ENCODE measurements around the gene FCRL3.

The FCRL3 gene

DNA sequence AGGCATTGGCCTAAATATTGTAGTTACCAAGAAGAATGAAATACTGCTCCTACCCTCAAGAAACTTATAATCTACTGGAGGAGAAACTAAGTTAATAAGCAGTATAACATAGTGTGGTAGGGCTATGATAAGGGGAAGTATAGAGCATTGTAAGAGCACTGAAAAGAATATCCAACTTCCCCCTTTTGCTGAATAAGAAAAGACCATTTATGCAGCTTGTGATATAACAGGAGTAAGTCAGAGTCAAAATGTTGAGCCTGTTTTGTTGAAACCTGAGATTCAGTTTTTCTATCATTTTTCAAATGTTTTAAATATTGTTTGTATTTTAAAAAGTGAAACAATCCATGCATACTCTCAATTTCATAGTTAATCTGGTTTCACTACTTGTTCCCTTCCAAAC, 54.4 kb downstream of the FCRL3 start:
- POLR2A ChIA-PET, result no interaction called here
- Histone ChIP-seq H3K27ac (ENCODE audit: extremely low read depth, low read depth, low read length) (no peak overlapping the region), H3K4me1 (ENCODE audit: control insufficient read depth, insufficient read depth, low read length) (no peaks in the 10 kb centered on the region), H3K4me3 (ENCODE audit: low read depth, low read length) (no peak overlapping the region), H3K36me3 (ENCODE audit: control insufficient read depth in 2 of 2, insufficient read depth in 1 of 2, low read length in 2 of 2) (no peaks in the 10 kb centered on the region), H3K9me3 (ENCODE audit: control insufficient read depth, insufficient read depth, low read depth, low read length) (no peaks in the 10 kb centered on the region)
- TF ChIP-seq ZNF600 (tag by site-specific recombination; IDR thresholded peaks at IDR 0.05) (no peak), ZNF24 (tag by site-specific recombination; IDR thresholded peaks at IDR 0.05) (no peak), ZNF555 (tag by site-specific recombination; conservative IDR thresholded peaks at IDR 0.05) (no peak), HOXC10 (CRISPR knock-in tag; IDR thresholded peaks at IDR 0.05) (no peak), ZNF658 (tag by site-specific recombination; IDR thresholded peaks at IDR 0.05) (no peak), WT1 (tag by site-specific recombination; IDR thresholded peaks at IDR 0.05) (no peak), ZNF26 (tag by site-specific recombination; IDR thresholded peaks at IDR 0.05) (no peak), ZSCAN16 (tag by site-specific recombination; IDR thresholded peaks at IDR 0.05) (no peak), ZNF37A (tag by site-specific recombination; IDR thresholded peaks at IDR 0.05) (no peak), ZNF223 (tag by site-specific recombination; IDR thresholded peaks at IDR 0.05) (no peak)
- TF ChIP-seq, protein P1, sequence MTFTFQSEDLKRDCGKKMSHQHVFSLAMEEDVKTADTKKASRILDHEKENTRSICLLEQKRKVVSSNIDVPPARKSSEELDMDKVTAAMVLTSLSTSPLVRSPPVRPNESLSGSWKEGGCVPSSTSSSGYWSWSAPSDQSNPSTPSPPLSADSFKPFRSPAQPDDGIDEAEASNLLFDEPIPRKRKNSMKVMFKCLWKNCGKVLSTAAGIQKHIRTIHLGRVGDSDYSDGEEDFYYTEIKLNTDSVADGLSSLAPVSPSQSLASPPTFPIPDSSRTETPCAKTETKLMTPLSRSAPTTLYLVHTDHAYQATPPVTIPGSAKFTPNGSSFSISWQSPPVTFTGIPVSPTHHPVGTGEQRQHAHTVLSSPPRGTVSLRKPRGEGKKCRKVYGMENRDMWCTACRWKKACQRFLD (tag by site-specific recombination; IDR thresholded peaks at IDR 0.05), result no peak
- CTCF ChIA-PET, result no interaction called here

DNA sequence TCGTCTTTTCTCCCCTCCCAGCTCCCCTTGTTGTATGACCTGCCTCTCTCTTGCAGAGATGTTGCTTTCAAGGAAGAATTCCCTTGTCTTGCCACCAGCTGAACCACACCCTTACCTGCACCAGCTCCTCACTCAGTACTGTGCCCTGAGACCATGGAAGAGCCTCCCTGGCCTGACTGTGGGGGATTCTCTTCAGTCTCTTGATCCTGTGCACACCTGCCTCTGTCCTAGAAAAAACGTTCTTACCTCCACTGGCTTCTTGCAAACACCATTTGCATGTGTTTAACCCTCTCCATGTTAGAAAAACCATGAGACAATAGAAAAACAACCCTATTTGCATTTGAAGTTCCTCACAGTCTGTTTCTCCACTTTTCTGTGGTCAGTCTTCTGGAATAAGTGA, 59.4 kb downstream of the FCRL3 start:
- CTCF ChIA-PET, result no interaction called here
- POLR2A ChIA-PET, result no interaction called here
- Histone ChIP-seq H3K27ac (ENCODE audit: extremely low read depth, low read depth, low read length) (no peak overlapping the region), H3K36me3 (ENCODE audit: control insufficient read depth in 2 of 2, insufficient read depth in 1 of 2, low read length in 2 of 2) (no peaks in the 10 kb centered on the region), H3K4me1 (ENCODE audit: control insufficient read depth, insufficient read depth, low read length) (no peaks in the 10 kb centered on the region), H3K4me3 (ENCODE audit: low read depth, low read length) (no peak overlapping the region), H3K9me3 (ENCODE audit: control insufficient read depth, insufficient read depth, low read depth, low read length) (no peaks in the 10 kb centered on the region)
- TF ChIP-seq YY2 (tag by site-specific recombination; IDR thresholded peaks at IDR 0.05) (no peak), ZNF169 (tag by site-specific recombination; IDR thresholded peaks at IDR 0.05) (no peak), SCRT2 (tag by site-specific recombination; IDR thresholded peaks at IDR 0.05) (no peak), ZNF544 (tag by site-specific recombination; IDR thresholded peaks at IDR 0.05) (no peak), SP7 (tag by site-specific recombination; IDR thresholded peaks at IDR 0.05) (no peak), ZNF791 (tag by site-specific recombination; IDR thresholded peaks at IDR 0.05) (no peak), ZNF394 (tag by site-specific recombination; IDR thresholded peaks at IDR 0.05; ENCODE audit: borderline replicate concordance) (no peak), ZNF404 (tag by site-specific recombination; IDR thresholded peaks at IDR 0.05) (no peak), ZSCAN4 (tag by site-specific recombination; IDR thresholded peaks at IDR 0.05) (no peak), KLF16 (tag by site-specific recombination; IDR thresholded peaks at IDR 0.05) (no peak), BCL11B (tag by site-specific recombination; IDR thresholded peaks at IDR 0.05; ENCODE audit: low read depth) (no peak), MZF1 (tag by site-specific recombination; IDR thresholded peaks at IDR 0.05; ENCODE audit: borderline replicate concordance) (no peak), ZNF76 (tag by site-specific recombination; IDR thresholded peaks at IDR 0.05; ENCODE audit: borderline replicate concordance, low read depth) (no peak)

Measured in HEK293 (cell line).